NT2/D1 (cell line): Measurements from ENCODE around the gene TMPRSS4.

Experiments used
- SUZ12 ChIP-seq: IDR thresholded peaks from 2 replicates; pipeline ENCODE4 v1.6.1; 2011; ENCODE audit not compliant: insufficient read length, insufficient read depth; ENCODE audit errors: extremely low read depth
- YY1 ChIP-seq: IDR thresholded peaks from 2 replicates; pipeline ENCODE4 v1.6.1; 2011; ENCODE audit not compliant: insufficient read length, insufficient read depth
- ZNF274 ChIP-seq: IDR thresholded peaks from 2 replicates; pipeline ENCODE4 v1.6.1; 2011; ENCODE audit warnings: mild to moderate bottlenecking, low read depth, low read length

DNA sequence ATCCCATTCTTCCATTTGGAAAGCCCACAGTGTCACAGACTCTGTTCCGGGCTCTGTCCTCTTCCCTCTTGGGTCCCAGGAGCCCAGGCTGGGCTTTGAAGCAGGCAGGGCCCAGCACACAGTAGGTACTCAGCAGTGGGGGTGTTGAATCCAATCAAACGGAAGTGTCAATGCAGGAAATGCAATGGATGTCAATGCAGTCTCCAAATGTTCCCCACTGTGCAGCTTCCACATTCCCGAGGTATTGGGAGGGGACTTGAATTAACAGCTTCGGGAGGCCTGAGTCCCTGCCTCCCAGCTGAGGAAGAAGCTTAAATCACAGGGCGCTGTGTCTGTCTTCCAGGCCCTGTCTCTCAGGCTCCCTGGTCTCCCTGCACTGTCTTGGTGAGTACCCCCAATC lies 31.6 kb downstream of the TMPRSS4 start:
- TF ChIP-seq ZNF274, result no peak
- TF ChIP-seq SUZ12, result no peak
- TF ChIP-seq YY1, result no peak
